CD14-positive monocyte (primary cell): Measurements from ENCODE around the gene SMAD3. TPM values are rescaled to one million over a fixed set of nuclear protein-coding genes. Genes with fewer than 3 reads are reported as not detected.
"Not testable (repeated sequence)": the region's sequence is repeated elsewhere in the genome, so short reads cannot be mapped to it uniquely, and the experiment has no call there.

ENCODE experiments used
- DNase-seq, 3 donors: peaks; one replicate each; pipeline ENCODE4 v3.0.0-alpha.2; 2011 to 2022
- H2AFZ ChIP-seq: 2 replicates; pipeline ENCODE4 v1.6.0; 2012; ENCODE audit warnings: mild to moderate bottlenecking, low read depth, low read length, inconsistent platforms; ENCODE audit not compliant: insufficient read depth, poor library complexity, severe bottlenecking
- H3K27ac ChIP-seq, 2 donors: 1 replicate in 1 of 2; 2 replicates in 1 of 2; pipeline ENCODE4 v1.5.1; 2012 to 2013; ENCODE audit warnings: low read length in 2 of 2, control low read depth in 1 of 2, inconsistent platforms in 1 of 2, low read depth in 1 of 2, mild to moderate bottlenecking in 1 of 2
- H3K27me3 ChIP-seq, 2 donors: one replicate each; pipeline versions ENCODE4 v1.6.0 to v1.6.1; 2011 to 2013; ENCODE audit warnings: low read length in 2 of 2; ENCODE audit not compliant: control insufficient read depth in 2 of 2, insufficient read depth in 2 of 2
- H3K36me3 ChIP-seq, 2 donors: replicated peaks in 1 of 2; 1 replicate in 1 of 2; 2 replicates in 1 of 2; pipeline versions ENCODE4 v1.5.1 to v1.6.1; 2012 to 2013; ENCODE audit warnings: low read length in 2 of 2, control low read depth in 1 of 2, inconsistent platforms in 1 of 2, mild to moderate bottlenecking in 1 of 2; ENCODE audit not compliant: insufficient read depth in 2 of 2, control insufficient read depth in 1 of 2
- H3K4me1 ChIP-seq, 2 donors: 1 replicate in 1 of 2; 2 replicates in 1 of 2; pipeline versions ENCODE4 v1.5.1 to v1.6.1; 2012 to 2013; ENCODE audit warnings: low read length in 2 of 2, control low read depth in 1 of 2, inconsistent platforms in 1 of 2, mild to moderate bottlenecking in 1 of 2, moderate library complexity in 1 of 2; ENCODE audit not compliant: insufficient read depth in 2 of 2, control insufficient read depth in 1 of 2
- H3K4me2 ChIP-seq: replicated peaks from 2 replicates; pipeline ENCODE3; 2012; ENCODE audit warnings: low read length, moderate library complexity, mild to moderate bottlenecking; ENCODE audit not compliant: poor library complexity, severe bottlenecking; ENCODE audit errors: extremely low read depth
- H3K4me3 ChIP-seq, 3 experiments: fragments of 200-600 bp in 1 of 3; sonication (generic) in 1 of 3; replicated peaks in 1 of 3; 1 replicate in 2 of 3; 2 replicates in 1 of 3; pipeline ENCODE4 v1.5.1; 2011 to 2013; ENCODE audit warnings: low read length in 3 of 3, mild to moderate bottlenecking in 3 of 3, control low read depth in 2 of 3, low read depth in 2 of 3, inconsistent platforms in 1 of 3, moderate library complexity in 1 of 3
- H3K79me2 ChIP-seq: 2 replicates; pipeline ENCODE4 v1.6.0; 2012; ENCODE audit warnings: mild to moderate bottlenecking, control low read depth, inconsistent platforms, low read length, moderate library complexity; ENCODE audit not compliant: insufficient read depth
- H3K9ac ChIP-seq: 2 replicates; pipeline ENCODE4 v1.6.0; 2017; ENCODE audit warnings: low read length, mild to moderate bottlenecking; ENCODE audit not compliant: insufficient read depth, poor library complexity, severe bottlenecking
- H3K9me3 ChIP-seq, 2 donors: replicated peaks in 1 of 2; 1 replicate in 1 of 2; 2 replicates in 1 of 2; pipeline versions ENCODE4 v1.5.1 to v1.6.1; 2012 to 2013; ENCODE audit warnings: low read length in 2 of 2, control low read depth in 1 of 2; ENCODE audit not compliant: control insufficient read depth in 1 of 2, insufficient read depth in 1 of 2
- H4K20me1 ChIP-seq: 2 replicates; pipeline ENCODE4 v1.6.0; 2012; ENCODE audit warnings: mild to moderate bottlenecking, low read length, control low read depth, moderate library complexity; ENCODE audit not compliant: insufficient read depth
- H3K27ac Mint-ChIP-seq, 7 donors: one replicate each; pipeline ENCODE4 v1.8.0; 2020; ENCODE audit warnings: mild to moderate bottlenecking in 7 of 7, mixed read lengths in 7 of 7, moderate library complexity in 6 of 7, inconsistent platforms in 2 of 7
- H3K27me3 Mint-ChIP-seq, 3 donors: one replicate each; pipeline ENCODE4 v1.8.0; 2021 to 2022; ENCODE audit warnings: low read depth in 3 of 3, mild to moderate bottlenecking in 3 of 3, mixed read lengths in 3 of 3, moderate library complexity in 3 of 3, inconsistent platforms in 1 of 3
- H3K36me3 Mint-ChIP-seq, 2 donors: one replicate each; pipeline ENCODE4 v1.8.0; 2020; ENCODE audit warnings: mixed read lengths in 2 of 2, inconsistent platforms in 1 of 2, mild to moderate bottlenecking in 1 of 2
- H3K4me1 Mint-ChIP-seq: one replicate; pipeline ENCODE4 v1.8.0; 2020; ENCODE audit warnings: mild to moderate bottlenecking, mixed read lengths
- H3K4me3 Mint-ChIP-seq, 2 donors: one replicate each; pipeline ENCODE4 v1.8.0; 2020; ENCODE audit warnings: mild to moderate bottlenecking in 2 of 2, mixed read lengths in 2 of 2, moderate library complexity in 1 of 2
- H3K9me3 Mint-ChIP-seq, 7 donors: one replicate each; pipeline ENCODE4 v1.8.0; 2020 to 2022; ENCODE audit warnings: mixed read lengths in 7 of 7, mild to moderate bottlenecking in 6 of 7, moderate library complexity in 6 of 7, inconsistent platforms in 2 of 7
- CTCF ChIP-seq: fragments of 200-600 bp; IDR thresholded peaks from one replicate; pipeline ENCODE4 v1.8.0; 2022; ENCODE audit warnings: antibody characterized with exemption, mild to moderate bottlenecking
- WGBS: methylation state at CpG from one replicate; pipeline ENCODE4 v1.1.5; 2013; ENCODE audit warnings: missing lambda C conversion rate; ENCODE audit not compliant: insufficient coverage; 5-methylcytosine and 5-hydroxymethylcytosine counted together
- intact Hi-C, 2 donors: fragments of 100-400 bp; cut with micrococcal nuclease; formaldehyde crosslinking; loops; one replicate each; pipeline versions ENCODE4 v1.15.0 to v1.15.1; 2023
- polyA plus RNA-seq, 3 donors: library from polyadenylated mRNA; depleted of rRNA in 1 of 3; unstranded in 2 of 3; stranded (reverse) in 1 of 3; fragments of 300-500 nt in 2 of 3; fragments of >200 nt in 1 of 3; fragmentation: Illumina TruSeq in 2 of 3; gene quantifications; 1 replicate in 2 of 3; 2 replicates in 1 of 3; pipeline ENCODE4 v1.2.3, GENCODE V29; 2012 to 2021

Gene SMAD3
- polyA plus RNA-seq, 3 donors = 4.4 to 41.7 (median 5.4) TPM

GRCh38 chr15:67120839-67121643, 55.6 kb downstream of the SMAD3 start:
- Histone ChIP-seq H3K9me3 (no peaks in the 10 kb centered on the region), H3K4me3 (no peak overlapping the region), H3K36me3 (no peaks in the 10 kb centered on the region), H3K4me2 (peak overlapping the region; percentile 33), H3K9ac (peak overlapping the region; percentile 70), H3K4me1 (peaks cover 70 to 76% of the 10 kb centered on the region in 2 donors), H4K20me1 (no peaks in the 10 kb centered on the region), H3K79me2 (peaks cover 83% of the 10 kb centered on the region), H2AFZ (no peak overlapping the region), H3K27ac (peak overlapping the region; percentile 92 to 94), H3K27me3 (no peaks in the 10 kb centered on the region)
- peak overlapping the region; percentile 97 to 99 (median 98) for H3K27ac Mint-ChIP-seq
- DNase-seq = peak; percentile 96 to 99 (median 98)
- peaks cover 87% of the 10 kb centered on the region for H3K4me1 Mint-ChIP-seq
- TF ChIP-seq CTCF = no peak
- peaks cover 45 to 56% of the 10 kb centered on the region in 2 donors for H3K36me3 Mint-ChIP-seq
- WGBS = under 1% methylated on average over 14 of the region's 27 CpGs
- peaks cover 0 to 3% (median 0%) of the 10 kb centered on the region in 7 donors for H3K9me3 Mint-ChIP-seq
- peak overlapping the region; percentile 72 to 75 for H3K4me3 Mint-ChIP-seq
- intact Hi-C loops = loop anchor here (2.0 to 5.0 kb wide), 3 partner anchors 14 to 39 kb away; no protein-coding TSS in a partner anchor
- H3K27me3 Mint-ChIP-seq = peaks cover 0 to 3% (median 0%) of the 10 kb centered on the region in 3 donors

GRCh38 chr15:67121644-67122605, 56.5 kb downstream of the SMAD3 start:
- no peaks in the 10 kb centered on the region for H4K20me1 ChIP-seq
- H3K9ac ChIP-seq = peak overlapping the region; percentile 70
- Mint-ChIP-seq H3K4me1 (peaks cover 85% of the 10 kb centered on the region), H3K36me3 (peaks cover 46 to 58% of the 10 kb centered on the region in 2 donors), H3K4me3 (peak overlapping the region; percentile 9 to 75), H3K27ac (peak overlapping the region; percentile 97 to 99 (median 98)), H3K9me3 (peaks cover 0 to 3% (median 0%) of the 10 kb centered on the region in 7 donors), H3K27me3 (peaks cover 0 to 3% (median 0%) of the 10 kb centered on the region in 3 donors)
- no peaks in the 10 kb centered on the region for H3K9me3 ChIP-seq
- DNase-seq = peak in 2 of 3 donors; percentile 29 to 43
- no peak overlapping the region for H2AFZ ChIP-seq
- no peak overlapping the region for H3K4me3 ChIP-seq
- peaks cover 61 to 67% of the 10 kb centered on the region in 2 donors for H3K4me1 ChIP-seq
- peaks cover 0 to 5% of the 10 kb centered on the region in 2 donors for H3K36me3 ChIP-seq
- H3K27ac ChIP-seq = peak overlapping the region; percentile 92 to 94
- H3K4me2 ChIP-seq = peak overlapping the region; percentile 33
- peaks cover 85% of the 10 kb centered on the region for H3K79me2 ChIP-seq
- TF ChIP-seq CTCF = no peak
- intact Hi-C loops = loop anchor here (2.0 to 5.0 kb wide), 3 partner anchors 15 to 40 kb away; no protein-coding TSS in a partner anchor
- no peaks in the 10 kb centered on the region for H3K27me3 ChIP-seq
- WGBS = 100% methylated on average over 3 of the region's 10 CpGs

- not testable (repeated sequence) for H3K4me2 ChIP-seq, H2AFZ ChIP-seq
- intact Hi-C loops = loop anchor here in 1 of 2 donors (5.0 kb wide), 1 partner anchor 41 kb away; no protein-coding TSS in a partner anchor
Measured at GRCh38 chr15:67122816-67123215, 57.4 kb downstream of the SMAD3 start.

More at GRCh38 chr15:67122816-67123215, 57.4 kb downstream of the SMAD3 start:
- Mint-ChIP-seq H3K27ac (peak overlapping the region in 6 of 7 donors; percentile 60 to 99 (median 98)), H3K4me1 (peaks cover 84% of the 10 kb centered on the region), H3K36me3 (peaks cover 51 to 57% of the 10 kb centered on the region in 2 donors)
- not testable (repeated sequence) for H4K20me1 ChIP-seq, DNase-seq, H3K9ac ChIP-seq, H3K9me3 Mint-ChIP-seq, H3K27me3 Mint-ChIP-seq, H3K27me3 ChIP-seq, H3K9me3 ChIP-seq, H3K4me3 ChIP-seq, H3K4me3 Mint-ChIP-seq
- H3K27ac ChIP-seq = peak overlapping the region in 1 of 2 donors; percentile 92
- peaks cover 84% of the 10 kb centered on the region for H3K79me2 ChIP-seq
- H3K36me3 ChIP-seq = peaks cover 0 to 11% of the 10 kb centered on the region in 2 donors
- peaks cover 52 to 66% of the 10 kb centered on the region in 2 donors for H3K4me1 ChIP-seq
- no CpG with 5 or more reads among the region's 5 CpGs for WGBS
